ENCODE measurements around the gene ELN. TPM values are rescaled to one million over a fixed set of nuclear protein-coding genes. Genes with fewer than 3 reads are reported as not detected.
"Not testable (repeated sequence)": the region's sequence is repeated elsewhere in the genome, so short reads cannot be mapped to it uniquely, and the experiment has no call there.

Gene ELN
- total RNA-seq = 10 to 100 TPM in 1 of 4 donors, 1 to 10 TPM in 3; 5.3 to 14.8 (median 6.9) TPM

DNA sequence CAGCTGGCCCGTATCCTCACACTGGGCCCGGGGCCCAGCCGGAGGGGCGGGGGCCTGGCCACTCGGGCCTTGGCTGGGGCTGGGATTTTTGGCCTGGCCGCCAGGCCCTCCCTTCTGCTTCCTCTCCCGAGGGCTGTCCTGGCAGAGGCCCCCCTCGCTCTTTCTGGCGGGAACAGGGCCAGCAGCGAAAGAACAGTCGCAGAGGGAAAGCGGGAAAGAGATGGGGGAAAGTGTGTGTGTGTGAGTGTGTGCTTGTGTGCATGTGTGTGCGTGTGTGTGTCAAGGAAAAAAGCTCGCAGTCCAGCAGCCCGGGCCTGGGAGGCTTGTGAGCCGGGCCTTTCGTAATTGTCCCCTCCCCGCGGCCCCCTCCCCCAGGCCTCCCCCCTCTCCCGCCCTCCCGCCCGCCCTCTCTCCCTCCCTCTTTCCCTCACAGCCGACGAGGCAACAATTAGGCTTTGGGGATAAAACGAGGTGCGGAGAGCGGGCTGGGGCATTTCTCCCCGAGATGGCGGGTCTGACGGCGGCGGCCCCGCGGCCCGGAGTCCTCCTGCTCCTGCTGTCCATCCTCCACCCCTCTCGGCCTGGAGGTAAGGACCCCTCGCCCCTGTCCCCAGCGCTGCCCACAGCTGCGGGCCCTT lies at the start of gene ELN:
ELN (plus strand) TSS at position 491 of the 638 bp plus-strand sequence; CDS start at position 506, 15 bp downstream.
- TF ChIP-seq, protein P1, sequence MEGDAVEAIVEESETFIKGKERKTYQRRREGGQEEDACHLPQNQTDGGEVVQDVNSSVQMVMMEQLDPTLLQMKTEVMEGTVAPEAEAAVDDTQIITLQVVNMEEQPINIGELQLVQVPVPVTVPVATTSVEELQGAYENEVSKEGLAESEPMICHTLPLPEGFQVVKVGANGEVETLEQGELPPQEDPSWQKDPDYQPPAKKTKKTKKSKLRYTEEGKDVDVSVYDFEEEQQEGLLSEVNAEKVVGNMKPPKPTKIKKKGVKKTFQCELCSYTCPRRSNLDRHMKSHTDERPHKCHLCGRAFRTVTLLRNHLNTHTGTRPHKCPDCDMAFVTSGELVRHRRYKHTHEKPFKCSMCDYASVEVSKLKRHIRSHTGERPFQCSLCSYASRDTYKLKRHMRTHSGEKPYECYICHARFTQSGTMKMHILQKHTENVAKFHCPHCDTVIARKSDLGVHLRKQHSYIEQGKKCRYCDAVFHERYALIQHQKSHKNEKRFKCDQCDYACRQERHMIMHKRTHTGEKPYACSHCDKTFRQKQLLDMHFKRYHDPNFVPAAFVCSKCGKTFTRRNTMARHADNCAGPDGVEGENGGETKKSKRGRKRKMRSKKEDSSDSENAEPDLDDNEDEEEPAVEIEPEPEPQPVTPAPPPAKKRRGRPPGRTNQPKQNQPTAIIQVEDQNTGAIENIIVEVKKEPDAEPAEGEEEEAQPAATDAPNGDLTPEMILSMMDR (IDR thresholded peaks at IDR 0.05 in 4 of 5, conservative IDR thresholded peaks at IDR 0.05 in 1 of 5) = no peak
- no peak for TF ChIP-seq POLR2A (IDR thresholded peaks at IDR 0.05)
- intact Hi-C loops (cut with DNase I; ENCODE audit: low total_unique reads) = no loop called here
- Histone ChIP-seq H3K27me3 (peaks cover 0 to 17% (median 0%) of the 10 kb centered on the region in 3 donors), H3K4me1 (peaks cover 29 to 45% of the 10 kb centered on the region in 2 donors), H3K4me3 (peak within 1 kb of the TSS; percentile 29 to 49 (median 48)), H3K27ac (peak within 1 kb of the TSS; percentile 53 to 70 (median 62)), H3K9me3 (no peaks in the 10 kb centered on the region), H3K36me3 (no peaks in the 10 kb centered on the region)
- in situ Hi-C loops (cut with MboI; ENCODE audit: low sequenced_read_pairs in 4 of 4) = loop anchor here in 2 of 4 donors (5.0 to 10.0 kb wide), 2 partner anchors 153 to 166 kb away; partner anchors contain the start of gene TMEM270 (in 1 of the 2)
- ATAC-seq (peak; percentile 28 to 35), DNase-seq (peak; percentile 49 to 67)

DNA sequence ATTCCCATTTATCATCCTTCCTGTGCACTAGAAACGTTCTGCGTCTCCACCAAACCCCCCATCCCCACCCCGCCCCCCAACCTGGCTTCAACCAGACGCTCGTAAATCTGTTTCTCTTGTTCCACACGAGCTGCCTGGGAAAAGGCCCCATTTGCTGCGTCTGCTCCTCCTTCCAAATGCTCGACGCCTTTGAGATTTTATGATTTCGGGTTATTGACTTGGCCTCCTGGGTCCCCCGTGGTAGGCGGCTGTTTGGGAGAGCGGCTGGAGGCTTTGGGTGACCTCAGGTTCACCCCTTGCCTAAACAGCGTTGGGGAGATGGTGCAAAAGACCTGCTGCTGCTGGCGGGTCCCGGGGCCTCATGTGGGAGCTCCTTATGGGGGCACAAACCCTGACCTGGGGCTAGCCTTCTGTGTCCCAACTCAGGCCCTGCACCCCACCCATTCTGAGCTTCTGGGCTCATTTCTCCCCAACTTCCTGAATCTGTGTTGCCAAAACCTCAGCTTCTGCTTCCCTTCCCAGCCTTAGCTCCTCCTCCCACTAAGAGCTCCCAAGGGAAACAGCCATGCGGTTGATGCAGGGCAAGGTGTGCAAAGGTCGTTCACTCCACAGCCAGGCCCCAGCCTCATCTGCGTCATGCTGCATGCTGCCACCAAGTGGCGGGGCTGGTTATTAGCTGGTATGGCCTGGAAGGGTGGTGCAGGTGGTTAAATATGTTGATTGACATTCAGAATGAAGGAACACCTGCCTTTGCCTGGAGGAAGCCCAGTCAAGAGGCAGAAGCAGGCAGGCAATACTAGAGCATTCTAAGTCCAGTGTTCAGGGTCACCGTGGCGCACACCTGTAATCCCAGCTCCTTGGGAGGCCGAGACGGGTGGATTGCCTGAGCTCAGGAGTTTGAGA lies 49.1 kb upstream of the ELN start:
- Histone ChIP-seq H3K4me3 (no peak overlapping the region), H3K4me1 (peaks cover 4 to 8% of the 10 kb centered on the region in 2 donors), H3K27me3 (no peaks in the 10 kb centered on the region), H3K36me3 (no peaks in the 10 kb centered on the region), H3K9me3 (no peaks in the 10 kb centered on the region), H3K27ac (peak overlapping the region in 1 of 4 donors; percentile 54)
- intact Hi-C loops (cut with DNase I; ENCODE audit: low total_unique reads) (loop anchor here (5.0 kb wide), 1 partner anchor 112 kb away; no protein-coding TSS in a partner anchor), in situ Hi-C loops (cut with MboI; ENCODE audit: low sequenced_read_pairs in 4 of 4) (no loop called here)
- no peak for TF ChIP-seq POLR2A (IDR thresholded peaks at IDR 0.05)
- TF ChIP-seq, protein P1 (IDR thresholded peaks at IDR 0.05 in 4 of 5, conservative IDR thresholded peaks at IDR 0.05 in 1 of 5) = peak in 4 of 5 experiments; percentile 38 to 59 (median 49)
- ATAC-seq (peak; percentile 89 to 95), DNase-seq (peak; percentile 34 to 72)

DNA sequence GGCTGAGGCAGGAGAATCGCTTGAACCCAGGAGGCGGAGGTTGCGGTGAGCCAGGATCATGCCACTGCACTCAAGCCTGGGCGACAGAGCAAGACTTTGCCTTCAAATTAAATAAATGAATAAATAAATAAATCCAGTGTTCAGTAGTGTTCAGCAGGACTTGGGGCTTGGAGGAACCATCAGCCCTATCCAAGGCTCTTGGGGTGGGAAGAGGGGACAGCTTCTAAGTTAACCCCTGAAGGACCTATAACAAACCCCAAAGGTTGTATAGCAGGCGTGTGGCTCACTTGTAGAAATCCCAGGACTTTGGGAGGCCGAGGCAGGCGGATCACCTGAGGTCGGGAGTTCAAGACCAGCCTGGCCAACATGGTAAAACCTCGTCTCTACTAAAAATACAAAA lies 48.3 kb upstream of the ELN start:
- H3K36me3 ChIP-seq; H3K27me3 ChIP-seq; H3K9me3 ChIP-seq; H3K4me1 ChIP-seq; in situ Hi-C loops (cut with MboI; ENCODE audit: low sequenced_read_pairs in 4 of 4); ATAC-seq; H3K4me3 ChIP-seq; DNase-seq: not testable (repeated sequence)
- intact Hi-C loops (cut with DNase I; ENCODE audit: low total_unique reads) = loop anchor here (5.0 kb wide), 1 partner anchor 112 kb away; no protein-coding TSS in a partner anchor
- H3K27ac ChIP-seq = peak overlapping the region in 1 of 4 donors; percentile 54

DNA sequence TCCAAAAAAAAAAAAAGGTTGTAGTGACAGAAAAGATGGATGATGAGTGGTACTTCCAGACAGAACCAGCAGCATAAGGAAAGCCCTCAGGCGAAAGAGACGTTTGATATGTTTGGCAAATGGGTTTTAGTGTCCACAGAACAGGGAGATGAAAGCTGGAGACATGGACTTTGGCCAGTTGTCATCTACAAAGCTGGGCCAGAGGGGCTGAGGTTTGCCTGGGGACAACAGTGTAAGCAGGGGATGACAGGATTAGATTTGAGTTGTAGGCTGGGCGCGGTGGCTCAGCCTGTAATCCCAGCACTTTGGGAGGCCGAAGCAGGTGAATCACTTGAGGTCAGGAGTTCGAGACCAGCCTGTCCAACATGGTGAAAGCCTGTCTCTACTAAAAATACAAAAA lies 47.8 kb upstream of the ELN start:
- no peak overlapping the region for H3K4me3 ChIP-seq
- intact Hi-C loops (cut with DNase I; ENCODE audit: low total_unique reads) = no loop called here
- no peaks in the 10 kb centered on the region for H3K27me3 ChIP-seq
- DNase-seq (no peak), ATAC-seq (no peak)
- peaks cover 4 to 8% of the 10 kb centered on the region in 2 donors for H3K4me1 ChIP-seq
- in situ Hi-C loops (cut with MboI; ENCODE audit: low sequenced_read_pairs in 4 of 4) = no loop called here
- H3K9me3 ChIP-seq = no peaks in the 10 kb centered on the region
- H3K27ac ChIP-seq = no peak overlapping the region
- no peaks in the 10 kb centered on the region for H3K36me3 ChIP-seq
- TF ChIP-seq POLR2A (IDR thresholded peaks at IDR 0.05) = no peak
- TF ChIP-seq, protein P1 (IDR thresholded peaks at IDR 0.05 in 4 of 5, conservative IDR thresholded peaks at IDR 0.05 in 1 of 5) = no peak

DNA sequence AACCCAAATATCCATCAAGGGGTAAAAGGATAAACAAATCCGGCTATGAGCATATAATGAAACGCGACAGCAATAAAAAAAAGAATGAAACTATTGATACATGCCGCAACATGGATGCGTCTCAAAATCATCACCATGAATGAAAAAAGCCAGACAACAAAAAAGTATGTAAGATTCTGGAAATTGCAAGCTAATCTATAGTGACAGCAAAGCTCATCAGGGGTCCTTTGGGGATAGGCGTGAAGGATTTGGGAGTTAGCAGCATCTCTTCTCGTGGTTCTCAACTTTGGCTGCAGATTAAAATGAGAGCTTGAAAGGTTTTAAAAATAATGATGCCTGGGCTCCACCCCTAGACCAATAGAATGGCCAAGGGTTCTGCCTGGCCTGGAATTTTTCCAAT lies 46.0 kb upstream of the ELN start:
- Histone ChIP-seq H3K27ac (no peak overlapping the region), H3K36me3 (no peaks in the 10 kb centered on the region), H3K9me3 (no peaks in the 10 kb centered on the region), H3K4me3 (no peak overlapping the region), H3K4me1 (peaks cover 7 to 8% of the 10 kb centered on the region in 2 donors), H3K27me3 (no peaks in the 10 kb centered on the region)
- ATAC-seq (no peak), DNase-seq (no peak)
- TF ChIP-seq POLR2A (IDR thresholded peaks at IDR 0.05) = no peak
- TF ChIP-seq, protein P1 (IDR thresholded peaks at IDR 0.05 in 4 of 5, conservative IDR thresholded peaks at IDR 0.05 in 1 of 5) = no peak
- in situ Hi-C loops (cut with MboI; ENCODE audit: low sequenced_read_pairs in 4 of 4) (no loop called here), intact Hi-C loops (cut with DNase I; ENCODE audit: low total_unique reads) (no loop called here)
